K562 (cell line): ENCODE measurements around the gene BCAN. TPM values are rescaled to one million over a fixed set of nuclear protein-coding genes. Genes with fewer than 3 reads are reported as not detected.

Source experiments
- CREB5 ChIP-seq: fragments of 250-450 bp; sonication (Bioruptor Pico); IDR thresholded peaks from 2 replicates; pipeline ENCODE4 v1.5.0; 2020; ENCODE audit warnings: mild to moderate bottlenecking
- ELF1 ChIP-seq: fragments of 200-800 bp; sonication (Bioruptor generic); IDR thresholded peaks from 2 replicates; pipeline ENCODE4 v1.6.1; 2016; ENCODE audit warnings: missing genetic modification characterization, missing compliant biosample characterization
- ERF ChIP-seq: fragments of 450-650 bp; formaldehyde crosslinking; IDR thresholded peaks from 2 replicates; pipeline ENCODE4 v1.4.0; 2020; ENCODE audit warnings: mild to moderate bottlenecking, mixed read lengths
- HLTF ChIP-seq: fragments of 450-650 bp; IDR thresholded peaks from 2 replicates; pipeline ENCODE4 v1.6.1; 2016
- JUNB ChIP-seq: fragments of 450-650 bp; formaldehyde crosslinking; conservative IDR thresholded peaks from 2 replicates; pipeline ENCODE4 v1.4.0; 2020; ENCODE audit warnings: mild to moderate bottlenecking
- KAT7 ChIP-seq: sonication (generic); formaldehyde crosslinking; IDR thresholded peaks from 2 replicates; pipeline ENCODE4 v1.8.0; 2022; ENCODE audit warnings: missing genetic modification reagents, mild to moderate bottlenecking, borderline replicate concordance
- KDM1A ChIP-seq, 2 experiments: fragments of 450-650 bp; IDR thresholded peaks; 2 replicates each; pipeline ENCODE4 v1.6.1; 2016; ENCODE audit warnings: mild to moderate bottlenecking in 2 of 2
- REST ChIP-seq, 2 experiments: fragments of 450-650 bp; formaldehyde crosslinking in 1 of 2; IDR thresholded peaks; 2 replicates each; pipeline versions ENCODE4 v1.4.0 to v1.6.1; 2014 to 2020; ENCODE audit warnings: mild to moderate bottlenecking in 2 of 2, borderline replicate concordance in 1 of 2, low read depth in 1 of 2
- TCF7 ChIP-seq: sonication (generic); IDR thresholded peaks from 2 replicates; pipeline ENCODE4 v1.6.1; 2016; ENCODE audit warnings: antibody characterized with exemption, borderline replicate concordance
- XRCC4 ChIP-seq: IDR thresholded peaks from one replicate; pipeline ENCODE4 v1.6.1; 2011; ENCODE audit not compliant: insufficient read depth, insufficient read length; ENCODE audit errors: extremely low read depth
- ZEB2 ChIP-seq: fragments of 450-650 bp; IDR thresholded peaks from 2 replicates; pipeline ENCODE4 v1.6.1; 2016
- ZFPM2 ChIP-seq: fragments of 250-450 bp; sonication (Bioruptor Pico); IDR thresholded peaks from 2 replicates; pipeline ENCODE4 v1.5.1; 2022; ENCODE audit warnings: mild to moderate bottlenecking
- ZKSCAN1 ChIP-seq: fragments of 150-350 bp; IDR thresholded peaks from 2 replicates; pipeline ENCODE4 v1.6.1; 2016; ENCODE audit warnings: low read depth, low read length
- ZNF133 ChIP-seq: fragments of 250-450 bp; sonication (Bioruptor Pico); IDR thresholded peaks from 2 replicates; pipeline ENCODE4 v1.4.0; 2020; ENCODE audit warnings: mild to moderate bottlenecking
- ZNF263 ChIP-seq: sonication (generic); formaldehyde crosslinking; IDR thresholded peaks from 2 replicates; pipeline ENCODE4 v1.8.0; 2022; ENCODE audit warnings: mild to moderate bottlenecking, missing genetic modification reagents, borderline replicate concordance
- ZNF445 ChIP-seq: fragments of 250-450 bp; sonication (Bioruptor Pico); IDR thresholded peaks from 2 replicates; pipeline ENCODE4 v1.4.0; 2020; ENCODE audit warnings: low read depth, mild to moderate bottlenecking, moderate library complexity
- polyA plus RNA-seq, 8 experiments: library from polyadenylated mRNA; depleted of rRNA in 4 of 8; stranded (reverse) in 5 of 8; unstranded in 3 of 8; fragments of >200 nt; fragmentation: Nextera tagmentation in 2 of 8; fragmentation: Illumina TruSeq in 1 of 8; extraction: Ambion mirVana in 2 of 8; extraction: Trizol in 1 of 8; gene quantifications; 2 replicates each; pipeline versions ENCODE4 v1.2.1 to v1.2.3, GENCODE V29; 2011 to 2014; ENCODE audit warnings: inconsistent platforms in 1 of 8, missing spikeins in 1 of 8
- total RNA-seq, 7 experiments: library from RNA; depleted of rRNA in 6 of 7; stranded (reverse); fragments of >200 nt in 6 of 7; fragmentation: Illumina TruSeq in 2 of 7; extraction: Trizol in 2 of 7; gene quantifications; 2 replicates each; pipeline versions ENCODE4 v1.2.1 to v1.2.3, GENCODE V29; 2011 to 2021; ENCODE audit warnings: low replicate concordance in 1 of 7

The BCAN gene
- total and polyA plus RNA-seq, 9 of the 15 experiments (the other 6 are each of a cell fraction or from before 2014, with no cell fraction given): 0.04 to 0.33 (median 0.14) TPM; not detected in 5

- TF ChIP-seq TCF7 (no peak), KAT7 (CRISPR knock-in tag) (no peak), KDM1A (IDR thresholded peaks at IDR 0.05) (peak in 1 of 2 experiments; percentile 40; a peak in 1 of 4 replicates), ZKSCAN1 (0 out of 2 replicates have a peak, but pooled peaks have one; percentile 63), CREB5 (no peak), ERF (CRISPR knock-in tag) (no peak), JUNB (CRISPR knock-in tag) (no peak), REST (IDR thresholded peaks at IDR 0.05; ENCODE audit: borderline replicate concordance) (peak; percentile 96), REST (CRISPR knock-in tag; IDR thresholded peaks at IDR 0.05; ENCODE audit: low read depth) (no peak), HLTF (no peak), ZNF133 (CRISPR knock-in tag) (no peak), ZEB2 (no peak), XRCC4 (no peak), ZNF263 (CRISPR knock-in tag) (peak; percentile 24; the same call in 1 of the 2 replicates), ELF1 (tag) (peak; percentile 41), ZFPM2 (CRISPR knock-in tag) (no peak), ZNF445 (CRISPR knock-in tag) (no peak)
These were observed 36.0 kb downstream of the BCAN start (continued) for GRCh38 chr1:156677616-156678596.
